Cardiac septum (tissue), 1 donor: ENCODE data around the gene DPAGT1. TPM values are rescaled to one million over a fixed set of nuclear protein-coding genes. Genes with fewer than 3 reads are reported as not detected.
A peak's percentile ranks its signal among the peaks of the same experiment; 100 is the strongest.
"Not testable (repeated sequence)": the region's sequence is repeated elsewhere in the genome, so short reads cannot be mapped to it uniquely, and the experiment has no call there.

Source experiments
- DNase-seq: peaks from one replicate; pipeline ENCODE4 v3.0.0-alpha.2; 2020; ENCODE audit warnings: low spot score
- intact Hi-C: fragments of 100-400 bp; cut with DNase I; formaldehyde crosslinking; loops from one replicate; pipeline ENCODE4 v1.14.0; 2022
- total RNA-seq: library from RNA; stranded (reverse); fragmentation: NEBNext Ultra II Directional; extraction: Animal tissue kit (Norgen Biotek cat#: 25700); gene quantifications from one replicate; pipeline ENCODE4 v1.2.1, GENCODE V29; 2021
- donor health status: DM: no; HTN: no; CAD: no.

Gene DPAGT1
- total RNA-seq, 1 donor from 2014 or later = 18.9 TPM

GRCh38 chr11:119117004-119117706, 15.5 kb upstream of the DPAGT1 start:
- intact Hi-C loops = no loop called here
- no peak for DNase-seq

- intact Hi-C loops = no loop called here
- no peak for DNase-seq
These were observed 14.9 kb upstream of the DPAGT1 start for GRCh38 chr11:119116601-119117000.

- intact Hi-C loops = no loop called here
- DNase-seq = no peak
These were observed 14.6 kb upstream of the DPAGT1 start for GRCh38 chr11:119116235-119116594.

- intact Hi-C loops = no loop called here
- DNase-seq = no peak
These were observed 14.0 kb upstream of the DPAGT1 start for GRCh38 chr11:119115484-119116234.

GRCh38 chr11:119114351-119114750, 12.7 kb upstream of the DPAGT1 start:
- intact Hi-C loops = no loop called here

GRCh38 chr11:119113716-119114115, 12.1 kb upstream of the DPAGT1 start:
- intact Hi-C loops = no loop called here
- DNase-seq = no peak

More at GRCh38 chr11:119114351-119114750, 12.7 kb upstream of the DPAGT1 start:
- no peak for DNase-seq

GRCh38 chr11:119112314-119113020, 10.8 kb upstream of the DPAGT1 start:
- intact Hi-C loops = no loop called here
- no peak for DNase-seq

GRCh38 chr11:119111361-119111925, 9.8 kb upstream of the DPAGT1 start:
- intact Hi-C loops = no loop called here
- DNase-seq = no peak

GRCh38 chr11:119110439-119110838, 8.8 kb upstream of the DPAGT1 start:
- DNase-seq = no peak
- intact Hi-C loops = no loop called here

- intact Hi-C loops = no loop called here
- no peak for DNase-seq
These were observed 8.2 kb upstream of the DPAGT1 start for GRCh38 chr11:119109843-119110242.

GRCh38 chr11:119108857-119109221, 7.2 kb upstream of the DPAGT1 start:
- intact Hi-C loops = no loop called here
- DNase-seq = no peak

- DNase-seq = no peak
- intact Hi-C loops = no loop called here
These were observed 6.6 kb upstream of the DPAGT1 start for GRCh38 chr11:119108146-119108856.

- intact Hi-C loops = no loop called here
- no peak for DNase-seq
These were observed 6.0 kb upstream of the DPAGT1 start for GRCh38 chr11:119107538-119108145.

- peak; percentile 94 for DNase-seq
- intact Hi-C loops = no loop called here
These were observed 5.2 kb upstream of the DPAGT1 start, which contains the start of gene C2CD2L for GRCh38 chr11:119106564-119107537. C2CD2L (plus strand) TSS chr11:119107344; CDS start chr11:119107742, 398 bp downstream.

- DNase-seq = no peak
- intact Hi-C loops = loop anchor here (2.0 kb wide), 1 partner anchor 17 kb away; the partner anchor contains the start of gene HINFP
These were observed 2.1 kb upstream of the DPAGT1 start for GRCh38 chr11:119103793-119104192.

- intact Hi-C loops = loop anchor here (2.0 kb wide), 1 partner anchor 18 kb away; the partner anchor contains the start of gene HINFP
- DNase-seq = not testable (repeated sequence)
These were observed 1.6 kb upstream of the DPAGT1 start for GRCh38 chr11:119103161-119103664.

- intact Hi-C loops = loop anchor here (2.0 kb wide), 1 partner anchor 16 kb away; the partner anchor contains the start of gene HMBS
- no peak for DNase-seq
These were observed 477 bp downstream of the DPAGT1 start for GRCh38 chr11:119100994-119101758.
